GM19043 (cell line): ENCODE results near the gene L3MBTL3.
A peak's percentile ranks its signal among the peaks of the same experiment; 100 is the strongest.
"Not testable (repeated sequence)": the region's sequence is repeated elsewhere in the genome, so short reads cannot be mapped to it uniquely, and the experiment has no call there.

Experiments
- ATAC-seq: cut with Tn5 transposase; IDR thresholded peaks from one replicate; pipeline ENCODE4 v1.9.1; 2021; ENCODE audit warnings: low read depth; ENCODE audit not compliant: unreplicated experiment

L3MBTL3 gene

DNA sequence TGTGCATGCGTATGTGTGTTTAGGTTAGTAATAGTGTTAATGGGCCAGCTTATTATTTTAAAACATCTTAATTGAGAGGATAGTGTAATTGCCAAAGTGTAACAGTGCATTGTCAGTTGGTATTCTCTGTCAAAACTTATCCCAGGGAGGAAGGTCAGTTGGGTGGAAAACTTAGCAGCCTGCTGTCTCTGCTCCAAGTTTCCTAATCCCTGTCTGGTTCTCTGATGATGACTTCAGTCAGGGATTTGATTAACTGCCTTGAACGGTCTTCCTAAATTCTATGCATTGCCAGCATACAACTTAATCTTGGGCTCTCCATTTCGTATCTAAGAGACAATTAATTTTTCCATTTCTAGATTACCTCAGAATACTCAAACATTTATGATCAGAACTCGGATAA, 51.1 kb downstream of the L3MBTL3 start:
- no peak for ATAC-seq

DNA sequence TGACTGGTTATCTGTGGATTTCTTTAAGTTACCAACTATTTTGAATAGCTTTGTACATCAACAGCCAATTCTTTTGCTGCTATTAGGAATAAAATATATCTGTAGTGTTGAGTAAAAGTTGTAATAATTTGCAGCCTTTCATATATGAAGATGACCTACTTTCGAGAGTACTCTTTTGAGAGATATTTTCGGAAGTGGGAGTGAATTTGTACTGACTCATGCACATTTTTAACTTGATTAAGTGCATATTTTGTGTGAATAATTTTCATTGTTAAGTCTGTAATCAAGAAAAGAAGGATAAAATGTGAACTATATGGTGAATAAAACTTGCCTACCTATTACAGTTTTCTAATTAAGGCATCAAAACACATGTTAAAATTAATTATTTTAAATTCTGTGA, 51.9 kb downstream of the L3MBTL3 start:
- no peak for ATAC-seq

DNA sequence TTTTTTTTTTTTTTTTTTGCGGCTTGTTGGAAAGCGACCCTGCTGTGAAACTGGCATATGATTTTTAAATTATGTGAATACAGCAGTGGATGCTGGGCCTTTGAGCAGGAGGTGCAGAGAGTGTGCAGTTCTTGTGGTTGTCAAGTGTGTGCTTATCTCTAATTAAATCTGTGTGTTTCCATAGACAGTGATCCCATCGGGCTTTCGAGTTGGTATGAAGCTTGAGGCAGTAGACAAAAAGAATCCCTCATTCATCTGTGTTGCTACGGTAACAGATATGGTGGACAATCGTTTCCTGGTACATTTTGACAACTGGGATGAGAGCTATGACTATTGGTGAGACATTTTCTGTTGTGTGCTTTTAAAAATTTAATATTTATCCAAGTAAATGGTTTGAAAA, 52.4 kb downstream of the L3MBTL3 start:
- ATAC-seq: no peak

DNA sequence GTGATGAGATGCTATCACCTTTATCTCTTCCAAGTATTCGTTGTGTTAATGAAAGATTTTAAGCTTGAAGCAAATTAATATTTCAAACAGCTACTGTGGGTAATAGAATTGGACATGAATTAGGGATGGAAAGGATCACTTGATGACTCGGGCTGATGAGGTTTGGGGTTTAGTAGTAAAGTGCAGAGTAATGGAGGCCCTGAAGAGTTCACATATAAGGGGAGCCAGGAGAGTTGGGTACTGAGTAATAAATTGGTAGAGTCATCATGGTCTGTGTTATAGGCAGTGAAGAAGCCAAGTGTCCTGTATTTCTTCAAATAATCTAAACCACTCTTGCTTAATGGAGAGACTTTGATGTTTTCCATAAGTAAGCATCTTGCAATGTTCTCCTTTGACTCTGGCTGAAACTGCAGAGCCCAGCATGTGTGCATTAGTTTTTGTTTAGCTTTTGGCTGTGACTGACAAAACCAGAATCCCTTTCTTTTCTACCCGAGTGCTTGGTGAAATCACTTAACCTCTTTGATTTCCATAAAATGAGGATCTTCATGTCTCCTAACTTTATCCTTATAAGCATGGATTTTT, 57.6 kb downstream of the L3MBTL3 start:
- ATAC-seq: no peak

DNA sequence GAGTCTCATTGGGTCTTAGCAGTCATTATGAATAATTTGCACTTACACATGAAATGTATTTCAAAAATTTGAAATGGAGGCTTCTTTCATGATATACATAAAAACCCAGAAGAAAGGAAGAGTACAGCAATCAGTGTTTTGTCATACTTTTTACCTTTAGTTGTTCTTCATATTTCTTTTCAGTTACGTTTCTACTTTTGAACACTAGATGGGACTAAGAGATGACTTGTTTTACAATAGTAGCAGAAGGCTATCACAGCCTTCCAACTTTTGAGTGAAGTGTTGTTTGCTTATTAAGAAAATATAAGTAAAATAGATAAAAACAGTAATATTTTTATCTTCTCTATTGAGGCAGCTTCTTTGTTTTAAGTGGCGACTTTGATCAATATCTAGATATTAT, 58.1 kb downstream of the L3MBTL3 start:
- ATAC-seq: no peak

DNA sequence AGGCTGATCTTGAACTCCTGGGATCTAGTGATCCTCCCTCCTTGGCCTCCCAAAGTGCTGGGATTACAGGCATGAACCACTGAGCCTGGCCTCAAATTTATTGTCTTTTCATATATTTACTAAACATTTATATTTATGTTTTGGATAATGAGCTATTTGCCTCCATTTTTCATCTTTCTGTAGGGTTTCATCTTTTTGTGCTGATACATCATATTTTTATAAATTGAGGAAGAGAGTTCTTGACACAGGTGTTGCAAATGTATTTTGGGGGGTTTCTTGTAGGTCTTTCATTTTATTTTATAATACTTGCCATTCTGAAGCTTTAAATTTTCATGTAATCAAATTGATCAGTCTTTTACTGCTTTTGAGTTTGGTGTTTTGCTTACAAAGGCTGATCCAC, 72.4 kb downstream of the L3MBTL3 start:
- ATAC-seq: no peak

DNA sequence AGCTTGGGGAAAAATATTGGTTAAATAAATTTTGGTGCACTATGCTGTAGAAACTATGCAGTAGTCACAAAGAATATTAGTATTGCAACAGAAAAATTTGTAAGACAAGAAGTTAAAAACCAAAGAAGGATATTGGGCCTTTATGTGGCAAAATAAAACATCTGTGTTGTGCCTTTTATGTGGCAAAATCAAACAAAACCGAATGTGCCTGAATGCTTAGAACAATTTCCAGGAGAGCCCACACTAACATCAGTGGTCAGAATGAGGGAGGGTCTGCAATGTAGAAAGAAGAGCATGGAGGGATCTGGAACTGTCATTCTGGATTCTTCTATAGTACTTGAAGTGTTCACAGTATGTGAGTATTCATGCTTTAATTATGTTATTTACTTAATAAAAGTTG, 75.2 kb downstream of the L3MBTL3 start:
- ATAC-seq: no peak

DNA sequence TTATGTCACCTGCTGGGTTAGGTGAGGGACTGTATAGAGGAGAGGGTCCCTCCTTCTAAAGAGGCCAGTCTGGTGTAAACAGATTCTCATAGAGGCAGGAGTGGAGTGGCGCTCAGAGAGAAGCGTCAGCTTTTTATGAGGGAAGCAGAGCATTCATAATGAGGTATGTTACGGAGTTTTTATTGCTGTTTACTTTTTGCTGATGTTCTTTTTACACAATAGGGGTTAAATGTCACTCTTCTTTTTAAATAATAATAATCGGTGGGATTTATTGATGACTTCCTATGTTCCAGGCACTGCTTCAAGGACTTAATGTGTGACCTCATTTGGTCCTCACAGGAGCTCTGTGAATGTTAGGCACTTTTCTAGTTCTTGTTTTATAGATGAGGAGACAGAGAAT, 79.9 kb downstream of the L3MBTL3 start:
- no peak for ATAC-seq

DNA sequence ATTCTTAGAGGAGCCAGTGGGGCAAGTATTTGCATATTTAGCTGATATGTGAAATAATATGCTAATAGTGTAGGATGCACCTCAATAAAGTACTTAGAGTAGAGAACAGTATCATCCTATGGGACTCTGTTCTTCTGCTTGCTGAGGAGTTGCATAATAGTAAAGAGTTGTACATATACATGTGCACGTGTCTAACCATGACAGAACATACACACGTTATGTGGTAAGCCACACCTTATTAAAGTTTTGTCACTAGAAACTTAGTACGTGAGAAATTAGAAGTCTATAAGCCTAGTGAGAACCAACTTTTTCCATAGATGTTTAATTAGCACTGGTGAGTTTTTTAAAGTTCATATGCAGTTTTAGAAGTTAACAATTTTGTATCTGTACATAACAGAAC, 80.7 kb downstream of the L3MBTL3 start:
- no peak for ATAC-seq

DNA sequence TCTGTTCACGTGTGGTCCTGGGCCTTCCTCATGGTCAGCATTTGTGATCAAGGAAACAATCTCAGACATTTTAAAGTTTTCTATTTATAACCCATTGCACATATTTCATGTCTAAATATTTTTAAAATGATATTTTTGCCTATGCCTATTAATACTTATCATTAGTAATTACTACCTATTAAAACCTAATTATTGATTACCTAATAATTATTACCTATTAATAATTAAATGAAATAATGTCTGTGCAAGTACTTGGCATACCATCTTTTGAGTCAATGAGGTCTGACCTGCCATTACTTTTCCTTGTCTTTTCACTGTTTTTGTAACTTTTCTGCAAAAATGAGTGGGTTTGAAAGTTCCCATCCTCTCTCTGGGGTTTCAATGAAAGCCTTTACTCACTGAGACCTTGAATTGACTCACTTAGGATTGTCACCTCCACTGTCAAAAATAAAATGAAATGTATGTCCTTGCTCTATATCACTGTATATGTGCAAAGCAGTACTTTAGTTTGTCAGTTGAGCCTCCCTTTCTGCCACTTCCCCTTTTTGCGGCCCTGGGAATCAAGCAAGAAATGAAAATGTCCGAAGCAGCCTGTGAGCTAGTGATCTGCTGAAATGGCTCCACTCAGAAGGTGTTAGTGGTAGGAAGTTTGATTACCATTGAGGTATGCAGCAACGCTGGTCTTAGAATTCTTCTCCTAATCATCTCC, 87.8 kb downstream of the L3MBTL3 start:
- ATAC-seq: peak; percentile 88

DNA sequence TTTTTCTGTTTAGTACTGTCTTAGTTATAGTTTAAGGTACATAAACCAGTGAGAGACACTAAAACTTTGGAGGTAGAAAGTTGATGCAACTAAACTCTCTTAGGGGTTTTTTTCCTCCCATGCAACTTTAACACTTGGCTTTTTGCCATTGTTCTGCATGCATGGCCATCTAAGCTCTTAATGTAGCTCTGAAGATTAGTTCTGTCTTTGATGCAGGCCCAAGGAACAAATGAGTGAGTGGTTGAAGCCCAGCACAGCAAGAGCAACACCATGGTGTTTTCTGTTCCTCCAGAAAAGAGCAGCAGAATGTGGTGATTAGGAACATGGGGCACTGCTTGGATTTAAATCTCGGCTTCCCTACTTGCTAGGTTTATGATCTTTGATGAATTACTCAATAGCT, 89.3 kb downstream of the L3MBTL3 start:
- no peak for ATAC-seq

DNA sequence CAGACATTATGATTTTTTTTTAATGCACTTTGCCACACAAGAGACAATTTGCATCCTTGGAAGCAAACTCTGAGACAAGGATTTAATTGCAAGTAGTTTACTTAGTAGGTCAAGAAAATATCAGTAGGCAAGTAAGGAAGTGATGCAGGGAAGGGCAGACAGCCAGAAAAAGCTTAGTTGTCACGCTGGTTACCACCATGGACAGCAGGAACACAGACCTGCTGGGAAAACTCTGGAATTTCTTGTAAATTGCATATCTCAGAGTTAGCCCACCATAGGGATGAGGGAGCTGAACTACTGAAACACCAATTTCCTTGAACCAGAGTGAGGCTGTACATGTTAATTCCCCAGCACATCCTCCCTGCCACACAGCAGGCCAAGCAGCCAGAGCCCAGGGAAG, 92.7 kb downstream of the L3MBTL3 start:
- ATAC-seq: no peak

DNA sequence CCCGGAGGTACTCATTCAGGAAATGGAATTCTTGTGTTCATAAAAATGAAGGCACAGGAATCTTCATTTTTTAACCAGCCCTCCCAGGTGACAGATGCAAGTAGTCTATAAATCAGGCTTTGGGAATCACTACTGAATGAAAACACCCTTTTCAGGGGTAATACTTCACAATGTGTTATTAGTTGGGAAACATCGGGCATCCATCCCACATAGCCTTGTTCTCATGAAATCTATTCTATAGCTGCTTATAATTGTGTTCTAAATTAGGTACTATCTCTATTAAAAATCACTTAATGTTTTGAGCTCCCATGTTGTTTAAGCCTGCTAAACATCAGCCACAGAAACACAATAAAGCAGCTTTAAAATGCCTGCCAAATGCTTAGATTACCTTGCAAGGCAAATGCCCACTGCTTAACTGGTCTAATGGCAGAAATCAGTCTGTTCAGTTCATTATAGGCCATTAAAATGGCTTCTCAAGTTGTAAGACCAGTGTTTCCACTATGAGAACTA, 94.9 kb downstream of the L3MBTL3 start:
- no peak for ATAC-seq

DNA sequence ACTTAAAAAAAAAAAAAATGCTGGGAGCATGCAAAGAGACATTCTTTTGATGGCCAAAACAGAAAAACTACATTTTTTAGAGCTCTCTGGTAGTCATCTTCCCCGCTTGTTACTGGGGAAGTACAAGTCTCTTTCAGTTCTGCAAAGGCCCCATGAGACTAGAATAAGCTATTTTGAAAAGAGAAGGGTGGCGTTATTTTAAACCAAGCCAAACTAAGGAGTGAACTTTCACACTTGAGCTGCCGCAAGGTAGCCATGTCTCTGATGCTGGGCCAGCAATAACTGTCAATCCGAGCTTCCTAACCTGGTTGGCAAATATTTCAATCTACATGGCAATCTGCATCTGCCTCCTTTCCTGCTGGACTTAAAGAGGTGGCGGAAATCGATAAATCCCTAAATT, 96.7 kb downstream of the L3MBTL3 start:
- peak; percentile 91 for ATAC-seq

DNA sequence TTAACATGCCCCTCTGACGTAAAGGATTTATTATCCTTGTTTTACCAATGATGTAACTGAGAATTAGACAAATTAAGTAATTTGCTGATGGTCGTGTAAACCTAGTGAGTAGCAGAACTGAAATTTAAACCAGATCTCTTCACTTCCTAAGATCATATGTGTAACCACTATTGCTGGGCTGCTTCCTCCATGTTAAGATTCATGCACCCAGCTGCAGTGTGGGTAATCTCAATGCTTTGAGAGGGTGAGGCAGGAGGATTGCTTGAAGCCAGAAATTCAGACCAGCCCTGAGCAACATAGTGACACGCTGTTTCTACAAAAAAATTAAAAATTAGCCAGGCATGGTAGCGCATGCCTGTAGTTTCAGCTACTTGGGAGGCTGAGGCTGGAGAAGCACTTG, 97.9 kb downstream of the L3MBTL3 start:
- peak; percentile 35 for ATAC-seq

DNA sequence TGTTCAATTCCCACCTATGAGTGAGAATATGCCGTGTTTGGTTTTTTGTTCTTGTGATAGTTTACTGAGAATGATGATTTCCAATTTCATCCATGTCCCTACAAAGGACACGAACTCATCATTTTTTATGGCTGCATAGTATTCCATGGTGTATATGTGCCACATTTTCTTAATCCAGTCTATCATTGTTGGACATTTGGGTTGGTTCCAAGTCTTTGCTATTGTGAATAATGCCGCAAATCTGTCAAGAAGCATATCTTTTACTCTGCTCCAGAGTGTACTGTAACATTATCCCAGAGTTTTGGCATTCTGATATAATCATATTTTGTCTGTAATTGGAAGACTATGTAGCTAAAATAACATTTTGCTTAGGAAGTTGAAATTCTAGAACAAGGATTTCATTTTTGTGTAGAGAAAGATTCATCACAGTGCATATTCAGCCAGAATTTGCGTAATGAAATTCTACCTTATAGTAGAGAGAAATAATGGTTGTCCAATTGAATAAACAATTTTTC, 98.9 kb downstream of the L3MBTL3 start:
- ATAC-seq: not testable (repeated sequence)

DNA sequence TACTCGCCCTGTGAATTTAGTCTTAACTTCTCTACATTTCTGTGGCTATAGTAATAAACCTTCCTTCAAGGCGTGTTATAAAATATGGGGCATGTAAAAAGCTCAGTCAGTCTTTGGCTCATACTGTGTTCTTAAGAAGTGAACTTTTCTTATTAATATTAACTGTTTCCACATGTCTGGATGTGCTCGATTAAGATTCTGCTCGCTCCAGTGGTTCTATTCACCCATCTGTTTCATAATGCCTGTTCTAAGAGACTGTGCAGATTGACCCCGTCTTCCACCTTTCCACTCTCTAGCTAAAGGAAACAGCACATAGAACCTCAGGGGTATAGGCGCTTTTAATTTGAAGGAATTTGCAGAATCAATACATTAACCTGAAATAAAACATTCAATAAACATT, 99.9 kb downstream of the L3MBTL3 start:
- no peak for ATAC-seq

DNA sequence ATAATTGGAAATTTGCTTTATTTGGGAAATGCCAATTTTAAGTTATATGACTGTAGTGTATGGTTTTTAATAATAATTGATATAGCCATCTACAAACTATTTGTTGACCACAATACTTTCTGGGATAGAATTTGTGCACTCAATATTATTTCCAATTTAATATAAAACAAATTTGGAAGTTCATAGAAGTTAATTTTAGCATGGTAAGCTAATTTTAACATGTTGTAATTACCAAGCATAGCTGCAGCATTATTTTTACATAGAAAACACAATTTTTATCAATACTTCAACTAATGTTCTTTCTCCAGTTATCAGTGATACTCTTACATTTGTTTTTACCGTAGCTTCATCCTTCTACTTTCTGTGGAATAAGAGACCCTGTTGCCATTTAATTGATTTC, 100.8 kb downstream of the L3MBTL3 start:
- ATAC-seq: no peak

DNA sequence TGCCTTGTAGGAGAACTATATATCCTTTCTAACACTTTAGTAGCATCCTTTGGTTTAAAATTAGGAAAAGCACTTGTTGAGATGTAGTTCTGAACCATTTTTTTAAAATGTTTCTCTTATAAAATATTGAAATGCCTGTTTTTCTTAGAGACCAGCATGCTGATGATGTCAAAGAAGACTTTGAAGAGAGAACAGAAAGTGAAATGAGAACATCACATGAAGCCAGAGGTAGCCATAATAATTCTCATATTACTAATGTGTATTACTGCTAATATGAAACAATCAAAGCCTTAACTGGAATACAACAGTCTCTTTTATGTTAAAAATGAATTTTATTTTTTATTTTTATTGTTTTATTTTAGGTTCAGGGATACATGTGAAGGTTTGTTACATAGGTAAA, 102.3 kb downstream of the L3MBTL3 start:
- no peak for ATAC-seq

DNA sequence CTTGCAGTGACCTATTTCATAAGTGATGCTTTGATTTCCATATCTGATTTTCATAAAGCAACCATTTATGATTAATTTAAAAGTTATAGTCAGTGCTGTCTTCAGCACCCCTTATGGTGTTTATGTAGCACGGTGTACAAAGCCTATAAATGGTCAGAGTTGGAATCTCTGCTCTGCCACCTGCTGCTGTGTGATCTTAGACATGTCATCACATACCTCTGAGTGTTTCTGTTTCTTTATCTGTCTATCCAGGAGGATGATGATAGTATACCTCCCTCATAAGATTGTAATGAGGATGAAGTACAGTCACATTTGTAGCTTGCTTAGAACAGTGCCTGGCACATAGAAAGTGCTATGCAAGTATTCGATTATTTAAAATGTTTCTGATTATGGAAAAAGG, 103.9 kb downstream of the L3MBTL3 start:
- ATAC-seq: no peak

DNA sequence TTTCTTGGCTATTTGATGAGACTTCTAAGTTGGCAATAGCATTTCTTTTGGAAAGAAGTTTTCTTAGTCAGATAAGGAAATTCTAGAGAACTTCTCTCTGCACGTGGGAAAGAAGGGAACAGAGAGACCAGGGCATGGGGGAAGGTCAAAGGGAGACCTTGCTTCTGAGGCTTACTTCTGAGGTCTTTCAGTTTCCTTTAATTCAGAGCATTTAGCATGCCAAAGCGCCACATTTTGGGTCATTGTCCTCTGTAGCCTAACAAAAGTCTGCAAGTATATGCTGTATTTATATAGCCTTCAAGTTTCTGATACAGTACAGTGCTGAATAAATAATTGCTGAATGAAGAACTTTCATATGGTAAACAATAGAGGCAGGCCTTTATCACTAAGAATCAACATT, 108.8 kb downstream of the L3MBTL3 start:
- no peak for ATAC-seq

DNA sequence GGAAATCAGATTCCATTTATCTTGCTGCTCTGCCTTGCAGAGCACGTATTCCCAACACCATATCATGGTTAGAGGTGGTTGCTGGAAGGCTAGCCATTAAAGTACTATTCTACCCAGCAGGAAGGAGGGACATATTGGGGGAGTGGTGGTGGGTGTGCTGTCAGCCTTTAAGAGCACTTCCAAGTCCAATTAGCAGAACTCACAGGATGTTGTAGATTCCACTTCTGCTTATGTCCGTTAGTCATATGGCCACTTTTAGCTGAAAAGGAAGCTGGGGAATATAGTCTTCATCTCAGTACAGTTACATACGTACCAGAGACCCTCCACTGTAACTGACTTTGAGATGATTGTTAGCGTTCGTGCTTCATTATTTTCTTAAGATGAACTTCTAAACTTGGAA, 109.9 kb downstream of the L3MBTL3 start:
- ATAC-seq: no peak
